AG10803 (cell line): ENCODE results near the gene PLAAT3.
"Not testable (repeated sequence)": the region's sequence is repeated elsewhere in the genome, so short reads cannot be mapped to it uniquely, and the experiment has no call there.

Experiments
- DNase-seq: peaks from one replicate; pipeline ENCODE4 v3.0.0; 2010; ENCODE audit warnings: low read depth
- H3K4me3 ChIP-seq: 2 replicates; pipeline ENCODE4 v1.5.1; 2011; ENCODE audit warnings: mild to moderate bottlenecking, low read length, control low read depth
- CTCF ChIP-seq: conservative IDR thresholded peaks from 2 replicates; pipeline ENCODE4 v1.5.1; 2011; ENCODE audit warnings: mild to moderate bottlenecking, low read length, control low read depth, inconsistent platforms

Gene PLAAT3

GRCh38 chr11:63547061-63547460 lies 67.2 kb downstream of the PLAAT3 start:
- no peak for DNase-seq
- no peak overlapping the region for H3K4me3 ChIP-seq
- TF ChIP-seq CTCF: no peak

- no peak for DNase-seq
- no peak overlapping the region for H3K4me3 ChIP-seq
- no peak for TF ChIP-seq CTCF
These were observed 70.5 kb downstream of the PLAAT3 start for GRCh38 chr11:63543711-63544110.

GRCh38 chr11:63542506-63542905 lies 71.7 kb downstream of the PLAAT3 start:
- DNase-seq, H3K4me3 ChIP-seq: not testable (repeated sequence)

DNA sequence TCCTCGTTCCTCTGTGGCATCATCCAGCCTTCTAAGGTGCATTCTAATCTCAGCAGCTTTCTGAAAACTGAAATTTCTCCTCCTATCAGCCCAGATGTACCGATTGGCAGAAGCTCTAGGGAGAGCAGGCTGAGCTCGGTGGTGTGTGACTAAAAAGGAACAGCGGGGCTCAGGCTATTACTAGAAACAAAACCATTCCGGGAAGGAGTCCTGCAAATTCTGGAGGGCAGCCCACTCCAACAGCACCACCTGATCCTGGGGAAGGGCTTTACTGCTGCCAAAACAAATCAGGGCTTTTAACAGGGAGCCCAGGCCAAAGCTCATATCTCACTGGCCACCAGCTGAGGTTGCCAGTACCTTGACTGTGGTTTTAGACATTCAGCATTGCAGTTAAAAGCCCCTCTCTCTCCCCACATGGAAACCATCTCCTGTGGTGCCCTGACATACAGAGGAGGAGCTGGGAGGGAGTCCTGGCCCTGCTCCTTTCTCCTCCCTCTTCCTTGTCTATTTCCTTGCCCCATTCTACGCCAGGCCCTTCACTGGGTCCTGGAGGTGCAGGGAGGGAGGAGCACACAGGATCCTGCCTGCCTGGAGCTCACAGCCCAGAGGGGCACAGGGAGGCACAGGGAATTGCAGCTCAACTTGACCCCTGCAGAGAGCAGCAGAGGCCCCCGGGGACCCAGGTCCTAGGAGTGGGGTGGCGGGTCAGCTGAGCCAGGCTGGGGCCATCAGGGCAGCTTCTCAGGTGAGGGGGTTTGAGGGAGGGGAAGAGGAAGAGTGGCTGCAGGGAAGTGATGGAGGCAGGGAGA lies 76.7 kb downstream of the PLAAT3 start:
- H3K4me3 ChIP-seq: peak overlapping the region; percentile 54
- DNase-seq: peak; percentile 59

GRCh38 chr11:63536669-63537292 lies 77.5 kb downstream of the PLAAT3 start, which contains the start of gene PLAAT4:
Gene PLAAT4, plus strand, starts transcription at chr11:63536808. Its CDS starts 61 bp downstream, at chr11:63536869.
- TF ChIP-seq CTCF: no peak
- H3K4me3 ChIP-seq: peak within 1 kb of the TSS; percentile 54
- DNase-seq: peak; percentile 57

More for the DNA sequence above, 76.7 kb downstream of the PLAAT3 start:
- TF ChIP-seq CTCF: no peak

GRCh38 chr11:63535734-63536133 lies 78.5 kb downstream of the PLAAT3 start:
- no peak for TF ChIP-seq CTCF
- DNase-seq: no peak
- no peak overlapping the region for H3K4me3 ChIP-seq

DNA sequence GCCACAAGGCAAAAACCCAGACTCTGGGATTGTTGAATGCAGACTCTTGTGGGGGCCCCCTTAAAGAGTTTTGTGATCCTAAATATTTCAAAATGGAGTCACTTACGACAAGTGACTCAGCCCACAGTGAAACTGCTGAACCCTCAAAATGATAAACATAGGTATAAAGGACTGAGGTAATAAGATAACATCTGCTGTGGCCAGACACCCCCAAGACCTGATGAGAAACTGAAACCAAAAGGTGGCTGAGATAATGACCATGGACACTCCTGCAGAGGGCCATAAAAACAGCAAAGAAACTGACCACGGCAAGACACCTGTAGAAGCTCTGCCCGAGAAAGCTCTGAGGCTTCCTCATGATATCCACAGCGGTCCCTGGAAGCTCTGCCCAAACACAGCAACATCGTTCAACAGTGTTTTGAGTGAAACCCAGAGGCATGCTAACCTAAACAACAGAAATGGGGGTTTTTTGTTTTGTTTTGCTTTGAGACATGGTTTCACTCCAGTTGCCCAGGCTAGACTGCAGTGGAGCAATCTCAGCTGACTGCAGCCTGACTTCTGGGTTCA lies 79.3 kb downstream of the PLAAT3 start:
- no peak for DNase-seq
- no peak overlapping the region for H3K4me3 ChIP-seq
- no peak for TF ChIP-seq CTCF
